ENCODE measurements around the gene TMC3.
"Not testable (repeated sequence)": the region's sequence is repeated elsewhere in the genome, so short reads cannot be mapped to it uniquely, and the experiment has no call there.

TMC3 gene

DNA sequence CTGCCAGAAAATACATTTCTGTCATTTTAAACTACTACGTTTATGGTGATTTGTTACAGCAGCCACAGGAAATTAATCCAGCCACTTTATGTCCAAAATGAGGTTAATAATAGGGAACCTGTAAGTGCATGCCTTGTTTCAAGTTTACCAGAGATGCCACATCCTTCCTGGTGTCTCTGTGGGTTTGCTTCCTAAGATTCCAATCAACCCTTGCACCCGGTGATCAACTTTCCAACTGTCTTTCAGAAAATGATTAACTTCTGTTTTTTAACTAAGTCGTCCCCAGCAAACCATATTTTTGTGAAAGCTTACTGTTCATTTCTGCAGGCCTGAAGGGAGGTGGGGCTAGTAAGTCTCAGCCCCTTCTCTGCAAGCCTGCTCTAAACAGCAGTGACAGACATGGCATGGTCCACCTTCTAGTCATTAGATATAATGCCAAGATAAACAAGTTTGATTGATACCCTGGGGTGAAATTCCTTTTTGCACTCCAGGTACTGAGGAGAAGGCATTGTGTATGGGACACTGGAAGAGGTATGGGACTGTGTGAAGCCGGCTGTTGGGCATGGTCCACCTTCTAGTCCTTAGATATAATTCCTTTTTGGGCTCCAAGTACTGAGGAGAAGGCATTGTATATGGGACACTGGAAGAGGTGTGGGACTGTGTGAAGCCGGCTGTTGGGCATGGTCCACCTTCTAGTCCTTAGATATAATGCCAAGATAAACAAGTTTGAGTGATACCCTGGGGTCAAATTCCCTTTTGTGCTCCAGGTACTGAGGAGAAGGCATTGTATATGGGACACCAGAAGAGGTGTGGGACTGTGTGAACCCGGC is 11.1 kb upstream of the TMC3 start:
- DNase-seq, result no peak

DNA sequence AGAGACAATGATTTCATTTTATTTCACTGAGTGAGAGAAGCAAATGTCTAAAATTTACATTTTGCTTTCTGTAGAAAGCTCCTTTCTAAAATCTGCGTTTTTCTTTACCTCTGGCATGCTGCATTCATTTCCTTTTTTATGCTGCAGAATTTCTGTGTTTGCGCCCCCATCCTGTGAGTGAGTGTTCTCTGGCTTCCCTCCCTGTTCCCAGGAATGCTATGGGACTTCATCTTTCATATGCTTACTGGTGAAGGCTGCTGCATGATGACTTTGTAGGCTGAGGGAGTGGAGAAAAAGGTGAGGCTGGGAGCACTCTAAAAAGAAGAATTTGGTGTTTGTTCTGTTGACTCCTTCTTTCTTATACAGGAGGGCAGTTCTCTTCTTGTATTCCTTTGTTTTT is 7.7 kb upstream of the TMC3 start:
- no peak for DNase-seq

DNA sequence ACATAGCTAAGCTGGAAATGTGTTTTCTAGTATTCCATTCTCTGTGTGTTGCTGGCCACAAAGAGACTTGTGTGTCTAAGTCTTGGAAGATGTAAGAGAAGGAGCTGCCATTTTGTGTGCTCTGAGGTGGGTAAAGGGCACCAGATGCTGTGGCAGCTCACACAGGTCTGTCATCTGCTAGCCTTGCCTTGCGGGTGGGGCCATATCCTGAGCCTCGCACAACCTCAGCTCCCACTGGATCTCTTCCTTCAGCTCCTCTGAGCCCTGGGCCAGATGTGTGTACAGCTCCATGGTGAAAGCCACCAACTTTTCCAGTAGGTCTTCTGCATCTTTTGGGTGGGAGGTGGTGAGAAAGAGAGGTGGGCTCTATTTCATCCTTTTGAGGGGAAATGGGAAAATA is 6.7 kb upstream of the TMC3 start:
- no peak for DNase-seq

DNA sequence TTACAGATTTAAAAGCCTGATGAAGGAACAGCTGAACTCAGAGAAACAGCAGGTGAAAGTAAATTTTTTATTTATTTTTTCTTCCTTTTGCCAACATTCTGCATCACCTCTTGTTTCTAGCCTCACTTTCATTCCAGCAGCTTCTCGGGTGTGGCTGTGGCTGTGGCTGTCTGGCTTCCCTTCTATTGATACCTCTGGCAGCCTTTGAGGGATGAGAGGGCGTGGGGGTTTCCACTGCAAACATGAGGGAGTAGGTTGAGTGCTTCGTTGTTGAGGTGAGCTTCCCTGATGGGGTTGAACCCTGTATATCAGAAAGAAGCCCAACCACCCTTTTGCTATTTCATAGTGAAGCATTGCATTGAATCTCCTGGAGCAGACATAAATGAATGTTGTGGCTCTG is 6.2 kb upstream of the TMC3 start:
- DNase-seq, result no peak

DNA sequence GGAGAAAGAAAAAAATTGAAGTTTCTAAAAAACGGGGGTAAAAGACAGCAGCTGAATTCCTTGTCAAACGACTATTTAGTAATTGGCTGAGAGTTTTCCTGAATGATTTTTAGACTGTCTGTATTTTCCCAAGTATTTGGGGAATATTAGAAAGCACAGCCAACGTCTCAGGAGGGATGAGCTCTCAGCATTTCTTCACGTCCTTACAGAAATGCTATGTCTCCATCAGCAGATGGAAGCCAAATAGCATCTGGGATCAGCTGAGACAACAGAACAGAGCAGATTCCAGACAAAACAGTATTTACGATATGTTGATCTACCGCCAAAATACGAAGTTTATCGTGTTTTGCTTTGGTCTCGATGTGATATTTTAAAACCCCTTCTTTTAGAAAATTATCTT is 5.3 kb upstream of the TMC3 start:
- no peak for DNase-seq

DNA sequence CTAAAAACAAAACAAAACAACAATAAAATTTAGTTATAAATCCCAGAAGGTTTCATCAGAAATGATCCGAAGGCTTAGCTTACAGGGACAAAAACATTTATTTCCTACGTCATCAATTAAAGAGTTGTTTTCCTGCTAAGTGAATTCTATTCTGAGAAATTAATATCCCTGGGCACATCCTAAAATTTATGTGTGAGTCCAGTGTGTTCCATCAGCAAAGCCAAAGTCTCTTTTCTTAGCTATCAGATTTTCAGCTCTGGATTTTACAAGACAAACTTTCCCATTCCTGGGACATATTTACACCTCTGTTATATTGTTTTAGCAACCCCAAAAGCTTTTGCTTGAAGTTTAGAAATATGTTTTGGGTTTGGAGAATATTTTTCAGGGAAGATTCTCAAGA is 4.4 kb upstream of the TMC3 start:
- no peak for DNase-seq

DNA sequence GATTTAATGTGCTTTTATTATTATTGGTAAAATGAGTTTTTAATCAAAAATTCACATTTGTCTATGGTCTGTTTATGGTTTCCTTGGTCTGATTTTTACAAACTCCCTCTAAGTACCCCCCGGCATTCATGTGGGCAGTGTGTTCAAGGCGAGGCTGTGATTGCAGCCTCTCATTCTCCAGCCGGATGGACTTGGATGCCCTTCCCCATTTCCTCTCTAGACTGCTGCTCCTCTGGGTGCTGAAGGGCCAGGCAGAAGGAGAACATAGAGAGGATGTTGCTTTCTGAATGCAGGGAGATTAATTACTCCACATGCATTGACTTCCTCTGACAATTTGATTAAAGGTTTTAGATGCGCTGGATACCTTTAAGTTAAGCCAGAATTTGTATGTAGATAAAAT is 3.9 kb upstream of the TMC3 start:
- DNase-seq, result no peak

DNA sequence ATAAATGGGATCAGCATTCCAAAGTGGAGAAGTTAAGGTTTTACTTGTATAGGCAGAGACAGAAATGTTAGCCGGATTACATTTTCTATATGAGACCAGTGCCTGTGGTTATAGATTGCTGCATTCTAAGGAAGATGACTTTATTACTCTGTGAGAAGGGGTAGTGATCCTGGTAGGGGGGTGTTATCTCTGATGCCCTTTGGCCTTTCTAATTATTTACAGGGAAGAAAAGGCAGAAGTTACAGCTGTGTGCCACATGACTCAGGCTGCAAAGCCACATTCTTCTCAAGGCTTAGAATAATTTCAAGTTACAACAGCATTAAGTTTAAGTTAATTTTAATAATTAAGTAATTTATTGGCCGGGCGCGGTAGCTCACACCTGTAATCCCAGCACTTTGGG is 2.2 kb upstream of the TMC3 start:
- no peak for DNase-seq

DNA sequence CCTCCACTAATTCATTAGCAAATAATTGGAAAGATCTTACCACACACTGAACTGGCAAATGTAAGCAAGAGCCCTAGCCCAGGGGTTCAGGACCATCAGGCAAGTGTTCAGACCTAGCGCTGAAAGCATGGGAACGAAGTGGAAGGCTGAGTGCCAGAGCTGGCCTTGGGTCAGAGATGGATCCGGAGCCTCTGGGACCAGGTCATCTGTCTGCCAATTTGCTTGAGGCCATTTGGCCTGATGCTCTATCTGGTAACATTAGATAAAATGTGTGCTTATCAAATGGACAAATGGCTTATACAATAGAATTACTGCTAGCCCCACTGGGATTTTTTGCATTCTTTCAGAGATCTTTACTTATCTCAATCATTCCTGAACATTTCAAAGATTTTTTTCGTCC is 1.4 kb upstream of the TMC3 start:
- DNase-seq, result no peak

DNA sequence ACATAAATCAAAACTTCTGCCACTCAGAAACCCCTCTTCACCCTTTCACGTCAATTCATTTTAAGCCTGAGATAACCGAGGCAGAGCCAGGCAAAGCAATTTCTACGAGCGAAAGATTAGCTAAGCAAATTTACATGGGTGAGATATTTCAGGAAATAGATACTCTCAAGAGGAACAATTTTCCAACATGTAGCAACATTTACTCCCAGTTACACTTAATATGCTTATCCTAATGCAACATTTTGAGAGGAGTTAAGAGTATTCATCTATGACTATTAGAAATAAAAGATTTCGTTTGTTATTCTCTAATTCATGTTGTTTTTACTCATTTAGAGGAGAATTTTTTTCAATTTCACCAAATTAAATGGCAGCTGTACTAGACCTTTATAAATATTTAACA is 837 bp downstream of the TMC3 start:
- no peak for DNase-seq

DNA sequence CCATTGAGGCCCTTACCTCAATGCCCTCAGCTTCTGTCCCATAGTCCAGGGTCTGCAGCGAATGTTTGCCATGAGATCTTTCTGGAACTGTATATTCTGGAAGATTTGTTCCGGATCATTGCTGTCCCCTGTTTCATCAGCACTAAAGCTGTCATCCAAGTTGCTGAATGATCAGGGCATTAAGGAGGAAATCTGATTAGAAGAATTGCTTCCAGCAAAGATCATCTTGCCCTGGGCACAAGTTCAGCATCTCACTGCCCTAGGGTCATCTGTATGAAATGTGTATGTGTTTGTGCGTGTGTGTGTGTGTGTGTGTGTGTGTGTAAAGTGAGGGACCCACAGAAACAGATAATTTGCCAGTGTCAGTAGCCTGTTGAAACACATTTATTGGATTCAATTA is 1.4 kb downstream of the TMC3 start:
- DNase-seq, result no peak

DNA sequence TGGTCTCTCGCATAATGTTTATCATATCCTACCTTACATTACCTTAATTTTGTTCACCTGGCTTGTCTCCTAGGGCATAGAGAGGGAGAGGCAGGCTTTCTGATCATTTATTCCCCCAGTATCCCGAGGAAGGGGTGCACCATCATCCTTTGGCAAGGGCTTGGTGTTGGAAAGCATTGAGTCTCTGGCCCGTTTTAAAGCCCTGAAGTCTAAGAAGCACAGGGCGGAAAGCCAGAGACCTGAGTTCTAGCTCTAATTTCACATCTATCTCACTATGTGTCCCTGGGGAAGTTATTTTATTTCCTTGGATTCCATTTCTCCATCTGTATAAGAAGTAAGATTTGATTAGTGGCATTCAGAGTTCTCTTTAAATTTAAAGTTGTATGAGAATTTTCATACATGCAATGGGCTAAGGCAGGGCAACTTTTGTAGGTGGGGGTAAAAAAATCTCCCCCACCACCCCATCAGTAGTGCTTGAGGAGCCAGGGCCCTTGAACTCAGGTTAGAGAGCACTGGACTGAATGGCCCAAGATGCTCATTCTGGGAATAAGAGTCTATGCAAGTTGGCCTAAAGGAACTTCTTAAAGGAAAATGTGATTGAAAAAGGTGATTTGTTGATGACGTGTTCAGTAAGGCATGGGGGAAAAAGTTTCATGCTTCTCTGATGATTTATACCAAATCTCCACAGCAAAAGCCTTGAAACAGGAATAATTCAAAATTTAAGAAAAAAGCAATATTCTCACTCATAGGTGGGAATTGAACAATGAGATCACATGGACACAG is 10.1 kb downstream of the TMC3 start:
- DNase-seq, result no peak

DNA sequence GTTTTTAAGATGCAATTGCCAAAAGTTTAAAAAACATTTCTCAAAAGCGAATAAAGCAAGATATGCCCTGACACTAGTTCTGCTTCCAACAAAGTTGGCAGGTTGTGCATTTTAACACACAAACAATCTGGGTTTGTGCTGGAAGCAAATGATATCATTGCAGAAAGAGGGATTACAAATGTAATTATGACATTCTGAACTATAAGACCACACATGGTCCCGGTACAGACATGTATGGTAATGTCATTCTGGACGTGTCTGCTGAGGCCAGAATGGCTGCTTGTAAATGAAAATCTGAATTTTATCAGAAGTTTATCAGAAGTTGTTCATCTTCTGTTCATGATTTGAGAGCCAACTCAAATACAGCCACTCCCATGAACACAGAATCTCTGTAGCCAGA is 10.7 kb downstream of the TMC3 start:
- no peak for DNase-seq

DNA sequence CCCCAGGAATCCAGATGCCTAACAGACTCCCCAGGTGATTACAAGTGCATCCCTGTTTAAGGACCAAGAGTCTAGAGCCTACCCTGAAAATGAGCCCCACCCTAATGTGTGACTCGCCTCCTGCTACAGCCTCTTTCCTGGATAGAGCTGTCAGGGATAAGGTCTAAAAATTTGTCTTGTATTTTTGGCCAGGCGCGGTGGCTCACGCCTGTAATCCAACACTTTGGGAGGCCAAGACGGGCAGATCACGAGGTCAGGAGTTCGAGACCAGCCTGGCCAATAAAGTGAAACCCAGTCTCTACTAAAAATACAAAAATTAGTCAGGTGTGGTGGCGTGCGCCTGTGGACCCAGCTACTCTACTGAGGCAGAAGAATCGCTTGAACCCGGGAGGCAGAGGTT is 11.2 kb downstream of the TMC3 start:
- DNase-seq, result no peak

DNA sequence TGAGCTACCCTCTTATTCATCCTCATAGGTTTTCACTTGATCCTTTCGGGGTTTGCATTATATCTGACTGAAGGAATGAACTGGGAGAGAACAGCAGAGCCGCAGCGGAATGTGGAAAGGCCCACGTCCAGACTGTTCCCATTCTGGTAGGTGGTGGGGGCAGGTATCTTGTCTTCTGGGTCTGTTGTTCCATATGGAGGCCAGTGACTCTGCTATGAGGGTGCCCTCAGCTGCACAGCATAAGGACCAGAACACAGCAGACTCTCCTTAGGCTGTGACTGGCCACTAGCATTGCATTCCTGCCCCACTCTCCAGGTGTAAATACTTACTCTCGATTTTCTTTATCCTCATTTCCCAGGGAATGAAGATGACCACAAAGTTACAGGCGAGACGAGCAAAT is 12.1 kb downstream of the TMC3 start:
- no peak for DNase-seq

DNA sequence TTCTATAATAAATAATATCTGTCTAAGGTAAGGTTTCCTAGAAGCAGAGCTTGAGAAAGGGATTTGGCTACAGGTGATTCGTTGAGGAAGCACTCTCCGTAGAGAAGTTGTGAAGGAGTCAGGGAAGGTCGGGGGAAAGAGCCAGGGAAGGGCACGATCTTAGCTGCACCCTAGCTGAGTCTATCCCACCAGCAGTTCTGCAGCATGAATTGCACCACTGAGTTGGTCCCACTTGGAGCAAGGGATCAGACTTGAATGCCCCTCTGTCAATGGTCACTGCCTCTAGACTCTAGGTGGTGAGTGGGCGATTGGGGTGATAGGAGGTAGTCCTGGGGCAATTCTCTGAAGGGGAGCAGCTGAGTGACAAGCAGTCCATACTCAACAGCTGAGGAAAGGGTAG is 13.5 kb downstream of the TMC3 start:
- no peak for DNase-seq

DNA sequence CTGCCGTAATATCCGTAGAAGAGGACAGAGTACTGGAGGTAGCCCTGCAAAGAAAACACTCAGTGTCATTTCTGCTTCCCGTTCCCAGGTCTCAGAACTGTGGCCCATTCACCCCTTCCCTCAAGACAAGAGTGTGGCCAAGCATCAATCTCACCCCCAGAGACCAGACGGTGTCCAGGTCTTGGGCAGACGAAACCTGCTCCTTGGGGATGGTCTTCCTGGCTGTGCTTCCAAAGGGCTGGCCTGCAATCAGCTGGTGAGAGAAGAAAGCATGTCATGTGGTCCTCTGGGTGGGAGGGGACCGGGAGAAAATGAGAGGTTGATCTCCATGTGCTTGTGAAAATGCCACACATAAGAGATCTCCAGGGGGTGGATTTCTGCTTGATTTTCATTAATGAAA is 15.8 kb downstream of the TMC3 start:
- no peak for DNase-seq

DNA sequence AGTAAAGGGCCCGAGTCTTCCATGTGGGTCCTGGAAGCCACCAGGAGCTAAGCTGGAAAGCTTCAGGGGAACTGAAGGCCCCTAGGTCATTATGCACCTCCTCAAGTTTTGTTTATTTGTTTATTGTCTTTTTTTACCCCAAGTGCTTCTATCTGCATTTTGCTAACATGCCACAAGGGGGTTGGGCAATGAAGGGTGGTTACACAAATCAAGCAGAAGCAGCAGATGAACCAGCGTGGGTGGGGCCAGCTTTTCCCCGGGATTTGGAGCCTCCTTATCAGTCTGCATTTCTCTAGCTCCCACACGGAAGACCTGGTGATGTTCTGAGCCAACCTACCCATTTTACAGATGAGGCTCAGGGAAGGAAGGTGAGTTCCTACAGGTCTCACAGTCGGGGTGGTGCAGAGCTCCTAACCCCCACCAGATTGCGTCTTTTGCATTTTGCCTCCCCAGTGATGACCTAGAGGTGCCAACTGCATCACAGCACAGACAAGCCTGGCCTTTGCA is 16.8 kb downstream of the TMC3 start:
- DNase-seq, result no peak

DNA sequence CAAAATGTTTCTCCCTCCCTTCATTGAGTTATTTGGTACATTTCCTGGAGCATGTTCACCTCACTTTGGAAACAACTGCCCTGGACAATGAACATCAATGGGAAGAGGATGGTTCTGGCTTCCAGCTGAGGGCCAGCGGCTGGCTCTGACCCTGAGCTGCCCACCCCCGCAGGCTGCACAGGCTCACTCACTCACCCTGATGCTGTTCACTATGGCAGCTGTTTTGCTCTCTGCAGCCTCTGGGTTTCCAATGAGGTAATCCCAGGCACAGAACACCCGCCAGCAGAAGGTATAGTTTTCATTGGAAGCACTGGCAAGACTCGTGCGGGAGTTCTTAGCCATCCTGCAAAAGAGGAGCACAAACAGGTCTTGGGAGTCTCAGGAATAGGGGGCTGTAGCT is 17.8 kb downstream of the TMC3 start:
- DNase-seq, result no peak

DNA sequence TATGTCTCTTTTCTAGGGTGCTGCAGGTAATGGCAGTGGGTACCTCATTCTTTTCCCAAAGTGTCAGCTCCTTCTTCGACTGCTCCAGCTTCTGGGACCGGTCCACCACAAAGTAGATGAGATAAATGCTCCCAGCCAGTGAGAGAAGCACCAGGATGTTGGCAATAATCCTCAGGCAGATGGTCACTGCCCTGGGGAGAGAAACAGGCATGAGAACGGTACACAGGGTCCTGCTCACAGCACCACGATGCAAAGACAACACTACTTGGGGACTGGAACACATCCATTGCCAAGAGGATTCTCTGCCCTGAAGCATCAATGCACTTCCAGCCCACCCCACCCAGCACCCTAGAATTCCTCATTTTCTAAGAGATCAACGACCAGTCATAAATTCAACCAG is 22.4 kb downstream of the TMC3 start:
- no peak for DNase-seq

DNA sequence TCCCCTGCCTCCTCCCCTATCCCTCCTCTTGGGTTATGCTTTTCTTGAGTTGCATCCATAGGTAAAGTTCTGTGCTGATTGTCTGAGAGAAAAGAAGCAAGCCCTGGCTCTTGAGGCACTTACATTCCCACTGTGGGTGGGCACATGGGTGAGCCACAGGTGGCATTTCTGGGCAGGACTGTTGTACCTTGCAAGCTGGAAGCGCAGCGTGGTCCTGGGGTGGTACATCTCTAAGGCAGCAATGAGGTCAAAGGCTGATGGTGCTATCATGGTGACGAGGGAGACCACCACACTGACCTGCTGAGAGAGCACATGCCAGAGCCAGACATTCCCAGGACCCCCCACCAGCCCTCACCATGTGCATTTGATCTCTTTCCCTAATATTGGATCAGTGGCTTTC is 24.7 kb downstream of the TMC3 start:
- no peak for DNase-seq

DNA sequence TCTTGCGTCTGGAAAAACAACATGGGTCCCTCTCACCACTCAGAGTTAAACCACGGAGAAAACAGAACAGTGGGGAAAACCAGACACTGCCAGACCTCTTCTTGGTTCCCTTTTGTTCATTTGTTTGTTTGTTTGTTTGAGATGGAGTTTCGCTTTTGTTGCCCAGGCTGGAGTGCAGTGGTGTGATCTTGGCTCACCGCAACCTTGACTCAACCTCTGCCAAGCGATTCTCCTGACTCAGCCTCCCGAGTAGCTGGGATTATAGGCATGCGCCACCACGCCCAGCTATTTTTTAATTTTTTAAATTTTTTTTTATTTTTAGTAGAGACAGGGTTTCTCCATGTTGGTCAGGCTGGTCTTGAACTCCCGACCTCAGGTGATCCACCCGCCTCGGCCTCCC is 25.3 kb downstream of the TMC3 start:
- not testable (repeated sequence) for DNase-seq

DNA sequence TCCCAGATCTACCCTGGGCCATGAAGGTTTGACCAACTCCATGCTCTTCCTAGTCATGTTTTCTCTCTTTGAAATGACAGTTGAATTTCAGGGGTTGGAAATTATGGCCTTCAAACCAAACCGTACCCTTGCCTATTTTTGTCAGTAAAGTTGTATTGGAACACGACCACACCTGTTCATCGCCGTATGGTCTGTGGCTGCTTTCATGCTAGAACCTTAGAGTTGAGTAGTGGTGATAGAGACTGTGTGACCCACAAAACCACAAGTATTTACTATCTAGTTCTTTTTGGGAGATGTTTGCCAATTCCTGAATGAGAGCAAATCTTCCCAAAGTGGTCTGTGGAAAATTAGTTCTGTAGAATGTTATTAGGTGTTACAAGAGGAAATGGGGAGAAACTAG is 26.1 kb downstream of the TMC3 start:
- no peak for DNase-seq

DNA sequence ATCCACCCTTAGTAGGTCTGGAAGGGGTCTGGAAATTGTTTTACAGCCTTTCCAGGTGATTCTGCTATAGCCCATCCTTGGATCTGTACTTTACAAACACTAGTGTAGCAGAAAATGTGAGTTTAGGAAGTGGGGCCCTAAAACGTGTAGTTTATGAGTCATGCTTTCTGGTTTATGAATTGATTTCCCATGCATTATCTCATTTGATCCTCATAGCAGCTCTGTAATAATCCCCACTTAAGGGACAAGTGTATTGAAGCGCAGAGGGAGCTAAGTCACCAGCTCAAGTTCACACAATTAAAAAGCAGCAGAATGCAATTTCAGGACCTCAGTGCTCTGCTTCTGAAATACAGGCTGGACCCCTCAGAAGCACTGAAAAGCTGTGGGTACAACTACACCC is 27.4 kb downstream of the TMC3 start:
- no peak for DNase-seq

All from activated gamma-delta T cell (primary cell).